ENCODE data around the gene TMEM74B.
"Not testable (repeated sequence)": the region's sequence is repeated elsewhere in the genome, so short reads cannot be mapped to it uniquely, and the experiment has no call there.

Gene TMEM74B

GRCh38 chr20:1150218-1150617 is 34.6 kb downstream of the TMEM74B start:
- no peak for DNase-seq

GRCh38 chr20:1149812-1150211 is 35.0 kb downstream of the TMEM74B start:
- not testable (repeated sequence) for H3K27me3 ChIP-seq; H3K4me3 ChIP-seq (ENCODE audit: low read depth, low read length); H3K4me1 ChIP-seq; H3K36me3 ChIP-seq; DNase-seq; H3K9me3 ChIP-seq

More at GRCh38 chr20:1150218-1150617, 34.6 kb downstream of the TMEM74B start:
- H3K36me3 ChIP-seq: no peaks in the 10 kb centered on the region
- no peaks in the 10 kb centered on the region for H3K9me3 ChIP-seq
- H3K4me3 ChIP-seq (ENCODE audit: low read depth, low read length): no peak overlapping the region
- H3K4me1 ChIP-seq: no peaks in the 10 kb centered on the region
- H3K27me3 ChIP-seq: no peaks in the 10 kb centered on the region
- TF ChIP-seq CTCF (IDR thresholded peaks at IDR 0.05; ENCODE audit: low read depth, low read length): no peak

GRCh38 chr20:1146957-1147356 is 37.8 kb downstream of the TMEM74B start:
- DNase-seq: no peak
- Histone ChIP-seq H3K4me3 (ENCODE audit: low read depth, low read length) (no peak overlapping the region), H3K27me3 (no peaks in the 10 kb centered on the region), H3K9me3 (no peaks in the 10 kb centered on the region), H3K36me3 (no peaks in the 10 kb centered on the region), H3K4me1 (no peaks in the 10 kb centered on the region)
- TF ChIP-seq CTCF (IDR thresholded peaks at IDR 0.05; ENCODE audit: low read depth, low read length): no peak

- H3K27me3 ChIP-seq: no peaks in the 10 kb centered on the region
- no peak for DNase-seq
- no peak overlapping the region for H3K4me3 ChIP-seq (ENCODE audit: low read depth, low read length)
- no peaks in the 10 kb centered on the region for H3K4me1 ChIP-seq
- TF ChIP-seq CTCF (IDR thresholded peaks at IDR 0.05; ENCODE audit: low read depth, low read length): no peak
- H3K9me3 ChIP-seq: no peaks in the 10 kb centered on the region
- no peaks in the 10 kb centered on the region for H3K36me3 ChIP-seq
Measured at GRCh38 chr20:1144401-1145172, 40.2 kb downstream of the TMEM74B start.

GRCh38 chr20:1137236-1137635 is 47.5 kb downstream of the TMEM74B start:
- H3K27me3 ChIP-seq: no peaks in the 10 kb centered on the region
- no peak for DNase-seq
- no peaks in the 10 kb centered on the region for H3K36me3 ChIP-seq
- no peak for TF ChIP-seq CTCF (IDR thresholded peaks at IDR 0.05; ENCODE audit: low read depth, low read length)
- H3K4me3 ChIP-seq (ENCODE audit: low read depth, low read length): no peak overlapping the region
- no peaks in the 10 kb centered on the region for H3K4me1 ChIP-seq
- no peaks in the 10 kb centered on the region for H3K9me3 ChIP-seq

- Histone ChIP-seq H3K4me3 (ENCODE audit: low read depth, low read length) (no peak overlapping the region), H3K27me3 (no peaks in the 10 kb centered on the region), H3K36me3 (no peaks in the 10 kb centered on the region), H3K9me3 (no peaks in the 10 kb centered on the region), H3K4me1 (no peaks in the 10 kb centered on the region)
- TF ChIP-seq CTCF (IDR thresholded peaks at IDR 0.05; ENCODE audit: low read depth, low read length): no peak
- DNase-seq: no peak
Measured at GRCh38 chr20:1134836-1135235, 49.9 kb downstream of the TMEM74B start.

Measured in BE2C (cell line).